Stimulated activated CD4-positive, alpha-beta T cell treated with anti-CD3 and anti-CD28 coated beads, Interleukin-12 subunit alpha, Interleukin-12 subunit beta, amount 100 ng/mL, for 4 hours (primary cell): ENCODE results near the gene RNF169.
"Not testable (repeated sequence)": the region's sequence is repeated elsewhere in the genome, so short reads cannot be mapped to it uniquely, and the experiment has no call there.

Source experiments
- DNase-seq: peaks from one replicate; pipeline ENCODE4 v3.0.0-alpha.2; 2020

The RNF169 gene

GRCh38 chr11:74825596-74825995 is 76.9 kb downstream of the RNF169 start:
- not testable (repeated sequence) for DNase-seq

GRCh38 chr11:74826901-74827300 is 78.3 kb downstream of the RNF169 start:
- DNase-seq = no peak

DNA sequence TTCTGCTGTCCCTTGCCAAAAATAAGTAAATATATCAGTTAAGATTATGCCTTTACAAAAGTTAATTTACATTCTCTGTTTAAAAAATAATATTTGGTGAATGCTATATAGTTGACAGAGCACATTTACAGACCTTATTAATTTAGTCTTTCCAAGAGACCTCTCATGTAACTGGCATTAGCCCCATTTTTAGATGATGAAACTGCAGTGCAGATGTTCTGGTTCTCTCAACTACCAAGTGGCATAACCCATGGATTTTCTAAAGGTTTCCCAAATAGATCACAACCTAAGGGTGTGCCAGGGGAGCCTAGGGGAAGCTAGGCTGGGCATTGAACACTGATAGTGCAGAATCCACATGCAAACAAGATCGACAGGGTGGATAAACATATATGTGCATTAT is 88.5 kb downstream of the RNF169 start:
- DNase-seq = no peak

- no peak for DNase-seq
Observed at GRCh38 chr11:74838188-74838587, 89.5 kb downstream of the RNF169 start.

DNA sequence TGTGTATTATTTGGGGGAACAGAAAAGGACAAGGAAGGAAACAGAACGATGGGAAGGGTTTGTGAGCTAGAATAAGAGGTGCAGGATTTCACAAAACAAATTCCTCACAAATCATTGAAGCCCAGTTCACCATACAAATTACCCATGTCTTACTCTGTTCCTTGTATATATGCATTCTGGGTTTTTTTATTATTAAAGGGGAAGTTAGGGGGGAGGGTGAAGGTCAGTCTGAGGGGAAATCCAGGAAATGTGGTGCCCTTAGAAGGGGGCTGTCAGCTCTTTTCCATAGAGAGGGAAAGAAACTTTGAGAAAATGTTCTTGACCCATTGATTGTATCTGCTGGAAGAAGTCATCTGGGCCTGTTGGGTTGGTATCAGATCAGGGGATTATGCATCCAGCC is 90.8 kb downstream of the RNF169 start:
- DNase-seq = no peak

GRCh38 chr11:74839971-74840370 is 91.3 kb downstream of the RNF169 start:
- DNase-seq = no peak

- no peak for DNase-seq
Observed at GRCh38 chr11:74840486-74840885, 91.8 kb downstream of the RNF169 start.

DNA sequence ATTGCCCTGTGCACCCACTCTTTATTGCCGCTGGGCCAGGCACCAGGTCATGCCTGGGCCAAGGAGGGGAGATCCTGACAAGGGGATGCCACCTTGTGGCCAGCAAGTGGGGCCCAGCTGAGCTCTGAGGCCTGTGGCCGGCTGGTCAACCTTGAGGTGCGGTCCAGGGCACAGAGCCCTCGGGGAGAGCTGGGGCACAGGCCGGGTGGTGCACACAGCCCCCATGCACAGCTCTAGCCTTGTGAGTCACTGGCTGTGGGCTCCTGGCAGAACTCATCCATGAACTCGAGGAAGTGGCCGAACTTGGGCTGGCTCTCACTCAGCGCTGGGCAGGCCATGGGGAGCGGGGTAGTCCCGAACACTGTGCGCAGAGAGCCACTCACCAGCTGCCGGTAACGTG is 94.3 kb downstream of the RNF169 start:
- DNase-seq = no peak

- no peak for DNase-seq
Observed at GRCh38 chr11:74844072-74844471, 95.4 kb downstream of the RNF169 start.

- DNase-seq = no peak
Observed at GRCh38 chr11:74844865-74845264, 96.2 kb downstream of the RNF169 start.

DNA sequence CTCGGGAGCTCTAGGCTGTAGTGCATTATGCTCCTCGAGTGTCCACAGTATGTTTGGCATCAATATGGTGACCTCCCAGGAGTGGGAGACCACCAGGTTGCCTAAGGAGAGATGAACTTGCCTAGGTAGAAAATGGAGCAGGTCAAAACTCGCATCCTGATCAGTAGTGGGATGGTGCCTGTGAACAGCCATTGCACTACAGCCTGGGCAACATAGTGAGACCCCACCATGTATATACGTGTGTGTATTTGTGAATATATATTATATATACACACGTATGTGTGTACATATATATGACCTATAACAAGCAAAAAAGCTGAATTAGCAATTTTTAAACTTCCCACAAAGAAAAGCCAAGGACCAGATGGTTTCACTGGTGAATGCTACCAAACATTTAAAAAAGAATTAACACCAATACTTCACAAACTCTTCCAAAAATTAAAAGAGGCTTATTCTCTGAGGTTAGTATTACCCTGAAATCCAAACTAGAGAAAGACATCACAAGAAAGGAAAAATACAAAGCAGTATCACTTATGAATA is 97.4 kb downstream of the RNF169 start:
- DNase-seq = no peak

GRCh38 chr11:74846770-74847169 is 98.1 kb downstream of the RNF169 start:
- DNase-seq = no peak

GRCh38 chr11:74847395-74847794 is 98.7 kb downstream of the RNF169 start:
- DNase-seq = no peak

GRCh38 chr11:74847895-74848294 is 99.2 kb downstream of the RNF169 start:
- no peak for DNase-seq

DNA sequence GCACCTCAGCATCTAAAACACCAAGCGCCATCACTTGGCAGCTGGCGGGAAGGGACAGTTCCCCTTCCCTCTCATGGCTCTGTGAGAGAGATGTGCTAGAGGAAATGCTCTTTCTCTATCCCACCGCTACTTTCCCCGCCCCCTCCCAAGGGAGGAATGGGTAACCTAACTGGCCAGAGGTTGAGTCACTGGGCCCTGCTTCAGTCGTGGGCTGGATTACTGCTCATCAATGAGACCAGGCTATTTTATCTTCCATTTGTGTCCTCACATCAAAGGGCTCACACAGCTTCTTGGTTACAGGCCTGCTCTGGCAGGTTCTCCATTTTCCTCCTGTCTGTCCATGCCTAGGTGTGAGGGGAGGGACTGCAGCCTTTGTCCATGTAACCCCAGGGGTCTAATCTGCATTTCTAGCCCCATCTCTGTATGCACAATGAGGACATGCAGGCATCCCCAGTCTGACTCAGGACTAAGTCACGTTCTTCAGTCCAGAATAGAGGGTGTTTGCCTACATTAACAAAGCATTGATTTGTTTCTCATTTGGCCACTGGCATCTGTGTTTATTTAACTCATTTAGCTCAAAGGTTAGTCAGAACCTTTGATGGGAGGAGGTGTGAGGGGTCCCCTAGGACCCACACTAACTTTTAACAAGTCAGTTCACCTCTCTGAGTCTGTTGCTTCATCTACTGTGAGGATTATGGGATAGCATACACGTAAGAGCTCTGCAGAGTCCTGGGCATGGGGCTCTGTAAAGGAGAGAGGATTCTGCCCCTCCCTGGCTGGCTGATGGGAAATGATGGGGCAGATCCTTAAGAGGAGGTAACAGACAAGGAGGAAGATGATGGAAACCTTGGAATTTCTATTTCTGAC is 101.1 kb downstream of the RNF169 start:
- no peak for DNase-seq

GRCh38 chr11:74853223-74853622 is 104.6 kb downstream of the RNF169 start:
- DNase-seq = no peak

- no peak for DNase-seq
Observed at GRCh38 chr11:74860743-74861142, 112.1 kb downstream of the RNF169 start.

- DNase-seq = no peak
Observed at GRCh38 chr11:74863410-74863809, 114.8 kb downstream of the RNF169 start.

GRCh38 chr11:74866557-74866956 is 117.9 kb downstream of the RNF169 start:
- no peak for DNase-seq

GRCh38 chr11:74870485-74870884 is 121.8 kb downstream of the RNF169 start:
- no peak for DNase-seq

DNA sequence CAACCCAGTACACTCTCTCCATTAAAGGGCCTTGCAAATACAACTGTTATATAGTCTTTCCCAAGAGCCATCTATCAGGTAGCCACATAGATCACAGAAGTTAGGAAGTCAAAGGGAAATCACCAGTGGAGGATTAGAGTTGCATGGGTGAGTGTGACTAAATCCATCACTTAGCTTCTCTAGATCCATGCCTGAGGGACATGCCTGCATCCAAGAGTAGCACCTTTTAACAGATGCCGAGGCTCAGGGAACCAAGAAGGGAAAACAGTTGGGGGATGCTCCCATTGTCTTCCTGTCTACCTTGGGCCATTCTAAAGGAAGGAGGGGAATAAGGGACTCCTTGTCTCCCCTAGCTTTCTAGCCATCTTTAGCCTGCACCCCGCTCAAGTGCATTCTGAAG is 122.4 kb downstream of the RNF169 start:
- DNase-seq = no peak

DNA sequence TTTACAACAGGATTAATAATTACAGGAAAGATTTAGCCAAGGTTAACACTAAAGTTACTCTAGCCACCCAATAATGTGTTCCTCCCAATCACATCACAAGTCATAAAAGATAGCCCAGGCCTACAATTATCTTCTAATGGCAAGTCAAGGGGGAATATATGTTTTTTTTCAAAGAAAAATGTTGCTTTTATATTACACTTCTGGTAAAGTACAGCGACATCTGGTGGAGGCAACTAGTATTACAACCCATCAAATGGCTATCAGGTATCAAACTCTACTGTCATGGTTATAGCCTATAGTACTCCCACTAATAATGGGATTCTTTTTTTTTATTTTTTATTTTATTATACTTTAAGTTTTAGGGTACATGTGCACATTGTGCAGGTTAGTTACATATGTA is 128.5 kb downstream of the RNF169 start:
- DNase-seq = no peak
